Neural cell (in vitro differentiated cells): Measurements from ENCODE around the gene SPAG16. TPM values are rescaled to one million over a fixed set of nuclear protein-coding genes. Genes with fewer than 3 reads are reported as not detected.
A peak's percentile ranks its signal among the peaks of the same experiment; 100 is the strongest.

Experiments used
- H2AFZ ChIP-seq: fragments of 200-600, 300-800 bp; sonication (generic), shearing (Covaris generic); 2 replicates; pipeline ENCODE4 v1.6.0; 2014; ENCODE audit warnings: low read depth, mild to moderate bottlenecking, antibody characterized with exemption, low read length, moderate library complexity
- H3F3A ChIP-seq: fragments of 200-600 bp; shearing (Covaris generic); 2 replicates; pipeline ENCODE4 v1.6.1; 2016; ENCODE audit warnings: mild to moderate bottlenecking, moderate library complexity, mixed read lengths, antibody characterized with exemption, low read length; ENCODE audit not compliant: insufficient read depth, poor library complexity, severe bottlenecking
- H3K27ac ChIP-seq: fragments of 200-600, 300-800 bp; sonication (generic), shearing (Covaris generic); 2 replicates; pipeline ENCODE4 v1.5.1; 2014; ENCODE audit warnings: mild to moderate bottlenecking, low read length, moderate library complexity
- H3K27me3 ChIP-seq: fragments of 300-800, 200-600 bp; sonication (generic), shearing (Covaris generic); 2 replicates; pipeline ENCODE4 v1.6.0; 2014; ENCODE audit warnings: mild to moderate bottlenecking, low read depth, low read length, moderate library complexity; ENCODE audit not compliant: insufficient read depth
- H3K36me3 ChIP-seq: fragments of 300-800, 200-600 bp; sonication (generic), shearing (Covaris generic); 2 replicates; pipeline ENCODE4 v1.5.1; 2014; ENCODE audit warnings: mild to moderate bottlenecking, antibody characterized with exemption, low read length, moderate library complexity; ENCODE audit not compliant: insufficient read depth
- H3K4me2 ChIP-seq: fragments of 300-800, 200-600 bp; sonication (generic), shearing (Covaris generic); 2 replicates; pipeline ENCODE4 v1.6.0; 2014; ENCODE audit warnings: mild to moderate bottlenecking, low read length
- H3K4me3 ChIP-seq: fragments of 300-800, 200-600 bp; sonication (generic), shearing (Covaris generic); 2 replicates; pipeline ENCODE4 v1.5.1; 2014; ENCODE audit warnings: mild to moderate bottlenecking, low read length, moderate library complexity
- H3K79me2 ChIP-seq: fragments of 200-600 bp; shearing (Covaris generic); replicated peaks from 2 replicates; pipeline ENCODE4 v1.6.0; 2014; ENCODE audit warnings: mild to moderate bottlenecking, low read length, moderate library complexity; ENCODE audit not compliant: insufficient read depth
- H3K9ac ChIP-seq: fragments of 300-800, 200-600 bp; sonication (generic), shearing (Covaris generic); 2 replicates; pipeline ENCODE4 v1.6.1; 2016; ENCODE audit warnings: mild to moderate bottlenecking, low read length, mixed read lengths
- H3K9me2 ChIP-seq: fragments of 200-600 bp; shearing (Covaris generic); 2 replicates; pipeline ENCODE4 v1.6.1; 2016; ENCODE audit warnings: mild to moderate bottlenecking, low read length, mixed read lengths; ENCODE audit not compliant: insufficient read depth
- H3K9me3 ChIP-seq: fragments of 200-600, 300-800 bp; sonication (generic), shearing (Covaris generic); 2 replicates; pipeline ENCODE4 v1.6.1; 2016; ENCODE audit warnings: mild to moderate bottlenecking, mixed run types, low read length, moderate library complexity, mixed read lengths
- H4K20me1 ChIP-seq: fragments of 200-600 bp; shearing (Covaris generic); 2 replicates; pipeline ENCODE4 v1.6.1; 2016; ENCODE audit warnings: mild to moderate bottlenecking, mixed run types; ENCODE audit not compliant: insufficient read depth
- EP300 ChIP-seq: fragments of 450-650 bp; conservative IDR thresholded peaks from 2 replicates; pipeline ENCODE4 v1.6.1; 2014; ENCODE audit warnings: antibody characterized with exemption, mild to moderate bottlenecking, moderate library complexity; ENCODE audit not compliant: poor library complexity, severe bottlenecking
- EZH2 ChIP-seq: fragments of 200-600, 300-800 bp; shearing (Covaris generic), sonication (generic); IDR thresholded peaks from 2 replicates; pipeline ENCODE4 v1.6.1; 2014; ENCODE audit warnings: antibody characterized with exemption, low read length, borderline replicate concordance, mild to moderate bottlenecking; ENCODE audit not compliant: insufficient read depth, poor library complexity, severe bottlenecking
- MXI1 ChIP-seq: fragments of 450-650 bp; conservative IDR thresholded peaks from 2 replicates; pipeline ENCODE4 v1.6.1; 2014; ENCODE audit warnings: antibody characterized with exemption, mild to moderate bottlenecking; ENCODE audit not compliant: poor library complexity, severe bottlenecking
- POLR2AphosphoS5 ChIP-seq: IDR thresholded peaks from 2 replicates; pipeline ENCODE4 v1.6.1; 2012
- RAD21 ChIP-seq: fragments of 450-650 bp; conservative IDR thresholded peaks from 2 replicates; pipeline ENCODE4 v1.6.1; 2014; ENCODE audit warnings: antibody characterized with exemption, mild to moderate bottlenecking, moderate library complexity
- SMC3 ChIP-seq: fragments of 450-650 bp; conservative IDR thresholded peaks from 2 replicates; pipeline ENCODE4 v1.6.1; 2014; ENCODE audit warnings: antibody characterized with exemption, mild to moderate bottlenecking, moderate library complexity; ENCODE audit not compliant: poor library complexity
- TAF1 ChIP-seq: IDR thresholded peaks from 2 replicates; pipeline ENCODE4 v1.6.1; 2012; ENCODE audit warnings: low read depth
- polyA plus RNA-seq: library from polyadenylated mRNA; depleted of rRNA; stranded (reverse); fragments of >200 nt; gene quantifications from 2 replicates; pipeline ENCODE4 v1.2.3, GENCODE V29; 2014
- TF ChIP-seq, protein P1 (sequence below): IDR thresholded peaks from 2 replicates; pipeline ENCODE4 v1.6.1; 2012; ENCODE audit warnings: borderline replicate concordance
- TF ChIP-seq, protein P2 (sequence below): fragments of 450-650 bp; IDR thresholded peaks from 2 replicates; pipeline ENCODE4 v1.5.1; 2014; ENCODE audit warnings: antibody characterized with exemption, mild to moderate bottlenecking, moderate library complexity; ENCODE audit not compliant: poor library complexity, severe bottlenecking

Gene SPAG16
- polyA plus RNA-seq, 1 donor from 2014 or later: 75.4 TPM

DNA sequence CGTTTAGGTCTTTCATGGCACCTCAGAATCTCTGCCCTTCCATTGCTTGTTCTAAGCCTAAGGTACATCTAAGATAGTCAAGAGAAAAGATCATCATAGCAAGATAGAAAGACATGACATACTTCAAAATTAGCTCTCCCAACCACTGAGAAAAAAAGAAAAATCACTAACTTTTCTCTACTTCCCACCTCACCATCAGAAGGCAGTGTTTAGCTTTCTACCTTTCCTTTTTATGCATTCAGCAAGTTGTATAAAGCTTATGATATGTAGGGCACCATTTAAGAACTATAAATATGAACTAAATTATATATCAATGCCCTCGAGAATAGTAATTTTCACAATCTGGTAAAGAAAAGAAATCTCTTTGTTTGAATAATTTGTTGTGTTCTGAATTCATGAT lies 794.8 kb downstream of the SPAG16 start:
- H3K9me3 ChIP-seq: no peaks in the 10 kb centered on the region
- no peak overlapping the region for H2AFZ ChIP-seq
- H4K20me1 ChIP-seq: no peaks in the 10 kb centered on the region

DNA sequence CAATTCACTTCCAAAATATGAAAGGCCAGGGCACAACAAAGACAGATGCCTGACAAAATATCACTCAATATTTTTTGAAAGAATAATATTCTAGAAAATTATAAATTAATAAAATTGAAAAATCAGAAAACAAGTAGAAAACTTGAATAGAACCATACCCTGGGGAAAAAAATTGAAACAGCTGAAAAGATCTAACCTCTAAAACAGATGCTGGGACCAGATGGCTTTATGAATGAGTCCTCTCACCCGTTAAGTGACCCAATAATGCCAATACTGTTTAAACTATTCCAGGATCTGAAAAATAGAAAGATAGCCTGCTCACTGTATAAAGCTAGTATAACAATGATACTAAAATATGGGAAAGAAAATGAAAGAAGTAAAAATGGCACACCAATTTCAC lies 804.3 kb downstream of the SPAG16 start:
- no peak overlapping the region for H3K4me2 ChIP-seq
- H3K27me3 ChIP-seq: no peaks in the 10 kb centered on the region
- H4K20me1 ChIP-seq: no peaks in the 10 kb centered on the region
- H3K27ac ChIP-seq: no peak overlapping the region
- no peak overlapping the region for H3K4me3 ChIP-seq
- no peaks in the 10 kb centered on the region for H3K36me3 ChIP-seq
- H3K9me2 ChIP-seq: no peaks in the 10 kb centered on the region
- H3K79me2 ChIP-seq: no peaks in the 10 kb centered on the region
- H3K9me3 ChIP-seq: peaks cover 5% of the 10 kb centered on the region
- TF ChIP-seq RAD21 (no peak), SMC3 (no peak), TAF1 (no peak), EZH2 (no peak), MXI1 (no peak)
- TF ChIP-seq, protein P1, sequence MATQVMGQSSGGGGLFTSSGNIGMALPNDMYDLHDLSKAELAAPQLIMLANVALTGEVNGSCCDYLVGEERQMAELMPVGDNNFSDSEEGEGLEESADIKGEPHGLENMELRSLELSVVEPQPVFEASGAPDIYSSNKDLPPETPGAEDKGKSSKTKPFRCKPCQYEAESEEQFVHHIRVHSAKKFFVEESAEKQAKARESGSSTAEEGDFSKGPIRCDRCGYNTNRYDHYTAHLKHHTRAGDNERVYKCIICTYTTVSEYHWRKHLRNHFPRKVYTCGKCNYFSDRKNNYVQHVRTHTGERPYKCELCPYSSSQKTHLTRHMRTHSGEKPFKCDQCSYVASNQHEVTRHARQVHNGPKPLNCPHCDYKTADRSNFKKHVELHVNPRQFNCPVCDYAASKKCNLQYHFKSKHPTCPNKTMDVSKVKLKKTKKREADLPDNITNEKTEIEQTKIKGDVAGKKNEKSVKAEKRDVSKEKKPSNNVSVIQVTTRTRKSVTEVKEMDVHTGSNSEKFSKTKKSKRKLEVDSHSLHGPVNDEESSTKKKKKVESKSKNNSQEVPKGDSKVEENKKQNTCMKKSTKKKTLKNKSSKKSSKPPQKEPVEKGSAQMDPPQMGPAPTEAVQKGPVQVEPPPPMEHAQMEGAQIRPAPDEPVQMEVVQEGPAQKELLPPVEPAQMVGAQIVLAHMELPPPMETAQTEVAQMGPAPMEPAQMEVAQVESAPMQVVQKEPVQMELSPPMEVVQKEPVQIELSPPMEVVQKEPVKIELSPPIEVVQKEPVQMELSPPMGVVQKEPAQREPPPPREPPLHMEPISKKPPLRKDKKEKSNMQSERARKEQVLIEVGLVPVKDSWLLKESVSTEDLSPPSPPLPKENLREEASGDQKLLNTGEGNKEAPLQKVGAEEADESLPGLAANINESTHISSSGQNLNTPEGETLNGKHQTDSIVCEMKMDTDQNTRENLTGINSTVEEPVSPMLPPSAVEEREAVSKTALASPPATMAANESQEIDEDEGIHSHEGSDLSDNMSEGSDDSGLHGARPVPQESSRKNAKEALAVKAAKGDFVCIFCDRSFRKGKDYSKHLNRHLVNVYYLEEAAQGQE: no peak
- TF ChIP-seq, protein P2, sequence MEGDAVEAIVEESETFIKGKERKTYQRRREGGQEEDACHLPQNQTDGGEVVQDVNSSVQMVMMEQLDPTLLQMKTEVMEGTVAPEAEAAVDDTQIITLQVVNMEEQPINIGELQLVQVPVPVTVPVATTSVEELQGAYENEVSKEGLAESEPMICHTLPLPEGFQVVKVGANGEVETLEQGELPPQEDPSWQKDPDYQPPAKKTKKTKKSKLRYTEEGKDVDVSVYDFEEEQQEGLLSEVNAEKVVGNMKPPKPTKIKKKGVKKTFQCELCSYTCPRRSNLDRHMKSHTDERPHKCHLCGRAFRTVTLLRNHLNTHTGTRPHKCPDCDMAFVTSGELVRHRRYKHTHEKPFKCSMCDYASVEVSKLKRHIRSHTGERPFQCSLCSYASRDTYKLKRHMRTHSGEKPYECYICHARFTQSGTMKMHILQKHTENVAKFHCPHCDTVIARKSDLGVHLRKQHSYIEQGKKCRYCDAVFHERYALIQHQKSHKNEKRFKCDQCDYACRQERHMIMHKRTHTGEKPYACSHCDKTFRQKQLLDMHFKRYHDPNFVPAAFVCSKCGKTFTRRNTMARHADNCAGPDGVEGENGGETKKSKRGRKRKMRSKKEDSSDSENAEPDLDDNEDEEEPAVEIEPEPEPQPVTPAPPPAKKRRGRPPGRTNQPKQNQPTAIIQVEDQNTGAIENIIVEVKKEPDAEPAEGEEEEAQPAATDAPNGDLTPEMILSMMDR: no peak
- H2AFZ ChIP-seq: no peak overlapping the region
- no peaks in the 10 kb centered on the region for H3F3A ChIP-seq
- no peak overlapping the region for H3K9ac ChIP-seq

More for the DNA sequence above, 794.8 kb downstream of the SPAG16 start:
- no peaks in the 10 kb centered on the region for H3K79me2 ChIP-seq
- no peak for TF ChIP-seq TAF1
- TF ChIP-seq RAD21: no peak
- no peaks in the 10 kb centered on the region for H3K36me3 ChIP-seq
- H3K4me2 ChIP-seq: no peak overlapping the region
- no peak overlapping the region for H3K27ac ChIP-seq
- no peak overlapping the region for H3K9ac ChIP-seq
- H3K9me2 ChIP-seq: no peaks in the 10 kb centered on the region
- no peaks in the 10 kb centered on the region for H3F3A ChIP-seq
- H3K27me3 ChIP-seq: no peaks in the 10 kb centered on the region
- H3K4me3 ChIP-seq: no peak overlapping the region

DNA sequence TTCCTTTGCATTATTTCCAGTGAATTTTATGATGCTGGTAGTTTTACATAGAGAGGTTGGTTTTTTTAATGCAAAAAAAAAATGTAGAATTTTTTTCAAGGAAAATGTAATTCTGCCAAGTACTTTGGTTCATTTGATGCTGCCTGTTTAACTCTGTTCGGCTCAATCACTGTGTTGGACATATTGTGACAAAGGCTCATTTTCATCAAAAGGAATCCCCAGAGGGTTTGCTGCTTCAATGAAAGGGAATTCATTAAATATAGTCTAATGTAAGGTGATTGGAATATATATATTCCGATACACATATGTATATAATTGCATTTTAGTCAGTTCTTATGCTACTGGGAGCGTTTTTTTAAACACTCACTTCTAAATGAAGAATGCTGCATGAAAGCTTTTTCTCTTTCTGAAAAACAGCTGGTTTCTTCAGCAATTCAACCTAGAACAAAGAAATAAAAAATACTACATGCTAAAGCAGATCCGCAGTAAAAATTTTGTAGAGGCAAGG lies 812.0 kb downstream of the SPAG16 start:
- Histone ChIP-seq H3K4me2 (peak overlapping the region; percentile 34), H3K27ac (no peak overlapping the region), H3K4me3 (no peak overlapping the region), H4K20me1 (no peaks in the 10 kb centered on the region), H3K9me2 (no peaks in the 10 kb centered on the region), H3K9ac (no peak overlapping the region), H3K9me3 (no peaks in the 10 kb centered on the region), H3K36me3 (no peaks in the 10 kb centered on the region), H3F3A (no peaks in the 10 kb centered on the region), H3K27me3 (no peaks in the 10 kb centered on the region), H2AFZ (no peak overlapping the region), H3K79me2 (no peaks in the 10 kb centered on the region)
- TF ChIP-seq POLR2AphosphoS5 (peak; percentile 94), MXI1 (no peak), SMC3 (no peak), EZH2 (no peak), EP300 (peak; percentile 95), RAD21 (no peak), TAF1 (no peak)
- TF ChIP-seq, protein P1: no peak
- TF ChIP-seq, protein P2: no peak
